ENCODE results near the gene ZNF75A. TPM values are rescaled to one million over a fixed set of nuclear protein-coding genes. Genes with fewer than 3 reads are reported as not detected.

ZNF75A gene
- total and polyA plus RNA-seq, 9 of the 15 experiments (the other 6 are each of a cell fraction or from before 2014, with no cell fraction given), result 7.2 to 24.5 (median 17.1) TPM

DNA sequence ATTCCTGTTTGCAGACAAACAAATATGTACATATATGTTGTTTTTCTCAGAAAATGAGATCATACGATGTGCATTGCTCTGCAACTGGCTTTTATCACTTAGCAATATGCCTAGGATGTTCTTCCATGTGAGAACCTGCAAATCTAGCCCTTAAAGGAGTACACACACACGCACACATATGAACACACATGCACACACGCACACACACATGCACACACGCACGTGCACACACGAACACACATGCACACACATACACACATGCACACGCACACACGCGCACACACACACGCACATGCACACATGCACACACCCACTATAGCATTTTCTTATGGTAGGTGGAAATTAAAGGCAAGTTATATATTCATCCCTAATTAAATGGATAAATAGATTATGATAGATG, 42.3 kb downstream of the ZNF75A start:
- BruUV-seq (replicated peaks), result no TSS peak
- Histone ChIP-seq H3K9me3 (replicated peaks; ENCODE audit: control insufficient read depth, insufficient read depth, low read depth, low read length) (no peaks in the 10 kb centered on the region), H3K4me3 (no peak overlapping the region), H3K27ac (ENCODE audit: extremely low read depth, low read depth, low read length) (no peak overlapping the region), H3K79me2 (ENCODE audit: control insufficient read depth, insufficient read depth, low read length) (no peaks in the 10 kb centered on the region), H3K9me1 (ENCODE audit: control insufficient read depth, insufficient read depth, low read length) (peaks cover 3% of the 10 kb centered on the region), H4K20me1 (replicated peaks; ENCODE audit: control insufficient read depth, insufficient read depth, low read length) (no peaks in the 10 kb centered on the region), H2AFZ (ENCODE audit: low read depth, low read length) (no peak overlapping the region), H3K27me3 (ENCODE audit: control insufficient read depth in 2 of 2, insufficient read depth in 2 of 2, low read length in 2 of 2) (no peaks in the 10 kb centered on the region), H3K9ac (ENCODE audit: insufficient read depth in 1 of 2, low read depth in 2 of 2, low read length in 2 of 2) (no peak overlapping the region), H3K4me2 (ENCODE audit: insufficient read depth, low read length) (no peak overlapping the region), H3K4me1 (replicated peaks in 1 of 2; ENCODE audit: control insufficient read depth in 2 of 2, insufficient read depth in 2 of 2, low read length in 2 of 2) (peaks cover 14 to 16% of the 10 kb centered on the region in 2 experiments), H3K36me3 (ENCODE audit: control insufficient read depth, insufficient read depth, low read length) (no peaks in the 10 kb centered on the region)
- 20% methylated on average over 9 of the region's 10 CpGs for WGBS (ENCODE audit: insufficient coverage, low coverage, missing lambda C conversion rate)
- in situ Hi-C loops (cut with MboI) (no loop called here), intact Hi-C loops (cut with micrococcal nuclease) (no loop called here)
- FAIRE-seq (no peak), DNase-seq (ENCODE audit: extremely low read depth in 1 of 4, low spot score in 3 of 4) (no peak), ATAC-seq (no peak)
- TF ChIP-seq ZKSCAN3 (CRISPR knock-in tag; IDR thresholded peaks at IDR 0.05) (no peak), CHAMP1 (IDR thresholded peaks at IDR 0.05) (no peak), BRCA1 (IDR thresholded peaks at IDR 0.05) (no peak), BRCA1 (CRISPR knock-in tag; IDR thresholded peaks at IDR 0.05) (no peak), ZNF316 (IDR thresholded peaks at IDR 0.05) (no peak), CBX2 (IDR thresholded peaks at IDR 0.05; ENCODE audit: insufficient read depth, low read length, poor library complexity, severe bottlenecking) (no peak), ZC3H8 (IDR thresholded peaks at IDR 0.05) (no peak), CEBPB (tag; IDR thresholded peaks at IDR 0.05) (no peak), ARID1B (IDR thresholded peaks at IDR 0.05) (no peak), ZNF354B (CRISPR knock-in tag; IDR thresholded peaks at IDR 0.05) (no peak), PRPF4 (IDR thresholded peaks at IDR 0.05; ENCODE audit: insufficient read depth, low read depth, low read length, poor library complexity, severe bottlenecking) (no peak), CBX5 (IDR thresholded peaks at IDR 0.05; ENCODE audit: borderline replicate concordance, low read depth) (no peak), MTA2 (IDR thresholded peaks at IDR 0.05; ENCODE audit: low read depth) (no peak), ZBTB49 (CRISPR knock-in tag; IDR thresholded peaks at IDR 0.05; ENCODE audit: borderline replicate concordance) (no peak)
- TF ChIP-seq, protein P1, sequence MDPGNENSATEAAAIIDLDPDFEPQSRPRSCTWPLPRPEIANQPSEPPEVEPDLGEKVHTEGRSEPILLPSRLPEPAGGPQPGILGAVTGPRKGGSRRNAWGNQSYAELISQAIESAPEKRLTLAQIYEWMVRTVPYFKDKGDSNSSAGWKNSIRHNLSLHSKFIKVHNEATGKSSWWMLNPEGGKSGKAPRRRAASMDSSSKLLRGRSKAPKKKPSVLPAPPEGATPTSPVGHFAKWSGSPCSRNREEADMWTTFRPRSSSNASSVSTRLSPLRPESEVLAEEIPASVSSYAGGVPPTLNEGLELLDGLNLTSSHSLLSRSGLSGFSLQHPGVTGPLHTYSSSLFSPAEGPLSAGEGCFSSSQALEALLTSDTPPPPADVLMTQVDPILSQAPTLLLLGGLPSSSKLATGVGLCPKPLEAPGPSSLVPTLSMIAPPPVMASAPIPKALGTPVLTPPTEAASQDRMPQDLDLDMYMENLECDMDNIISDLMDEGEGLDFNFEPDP (CRISPR knock-in tag; IDR thresholded peaks at IDR 0.05), result no peak
- TF ChIP-seq, protein P2, sequence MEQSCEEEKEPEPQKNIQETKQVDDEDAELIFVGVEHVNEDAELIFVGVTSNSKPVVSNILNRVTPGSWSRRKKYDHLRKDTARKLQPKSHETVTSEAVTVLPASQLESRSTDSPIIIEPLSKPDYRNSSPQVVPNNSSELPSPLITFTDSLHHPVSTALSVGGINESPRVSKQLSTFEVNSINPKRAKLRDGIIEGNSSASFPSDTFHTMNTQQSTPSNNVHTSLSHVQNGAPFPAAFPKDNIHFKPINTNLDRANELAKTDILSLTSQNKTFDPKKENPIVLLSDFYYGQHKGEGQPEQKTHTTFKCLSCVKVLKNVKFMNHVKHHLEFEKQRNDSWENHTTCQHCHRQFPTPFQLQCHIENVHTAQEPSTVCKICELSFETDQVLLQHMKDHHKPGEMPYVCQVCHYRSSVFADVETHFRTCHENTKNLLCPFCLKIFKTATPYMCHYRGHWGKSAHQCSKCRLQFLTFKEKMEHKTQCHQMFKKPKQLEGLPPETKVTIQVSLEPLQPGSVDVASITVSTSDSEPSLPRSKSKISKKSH (CRISPR knock-in tag; IDR thresholded peaks at IDR 0.05), result no peak
- CTCF ChIA-PET (ENCODE audit: low intra/inter-chr PET ratio), result no interaction called here
- POLR2A ChIA-PET, result no interaction called here
